WTC11 (cell line): Measurements from ENCODE around the gene RASA2. TPM values are rescaled to one million over a fixed set of nuclear protein-coding genes. Genes with fewer than 3 reads are reported as not detected.

Experiments
- ATAC-seq: fragments of 200-7000 bp; cut with Tn5 transposase; 2 replicates; pipeline ENCODE4 v1.10.0; 2021; ENCODE audit warnings: mild to moderate bottlenecking, moderate library complexity
- CTCF ChIA-PET: fragments of 300-600 bp; sonication (Branson Sonifier 250); formaldehyde crosslinking; loops from one replicate; lab custom pipeline; 2021; ENCODE audit warnings: antibody characterized with exemption; lab: Charles Lee
- POLR2A ChIA-PET: fragments of 350-600 bp; sonication (Branson Sonifier 250); formaldehyde crosslinking; loops from one replicate; lab custom pipeline; 2021; ENCODE audit warnings: antibody characterized with exemption; lab: Charles Lee
- DNase-seq: peaks from one replicate; pipeline ENCODE4 v3.0.0; 2021; ENCODE audit warnings: low spot score
- H3K27ac Mint-ChIP-seq: 2 replicates; pipeline ENCODE4 v1.8.0; 2021; ENCODE audit warnings: mixed read lengths
- H3K27me3 Mint-ChIP-seq: 2 replicates; pipeline ENCODE4 v1.8.0; 2021; ENCODE audit warnings: low read depth, mild to moderate bottlenecking, moderate library complexity, mixed read lengths
- H3K36me3 Mint-ChIP-seq: 2 replicates; pipeline ENCODE4 v1.8.0; 2021; ENCODE audit warnings: mixed read lengths
- H3K4me1 Mint-ChIP-seq: 2 replicates; pipeline ENCODE4 v1.8.0; 2022; ENCODE audit warnings: mixed read lengths
- H3K4me3 Mint-ChIP-seq: 2 replicates; pipeline ENCODE4 v1.8.0; 2021; ENCODE audit warnings: mild to moderate bottlenecking, moderate library complexity, mixed read lengths
- H3K9me3 Mint-ChIP-seq: 2 replicates; pipeline ENCODE4 v1.8.0; 2021; ENCODE audit warnings: mixed read lengths
- ATF1 ChIP-seq: sonication (generic); formaldehyde crosslinking; IDR thresholded peaks from 2 replicates; pipeline ENCODE4 v1.8.1; 2023; ENCODE audit warnings: mild to moderate bottlenecking, moderate library complexity, missing genetic modification reagents
- CREB1 ChIP-seq: sonication (generic); formaldehyde crosslinking; IDR thresholded peaks from 2 replicates; pipeline ENCODE4 v1.8.0; 2023; ENCODE audit warnings: mild to moderate bottlenecking, missing genetic modification reagents
- EMX1 ChIP-seq: fragments of 250-450 bp; sonication (Bioruptor Pico); IDR thresholded peaks from 2 replicates; pipeline ENCODE4 v1.8.0; 2021; ENCODE audit warnings: mild to moderate bottlenecking
- FOXK1 ChIP-seq: sonication (generic); formaldehyde crosslinking; IDR thresholded peaks from 2 replicates; pipeline ENCODE4 v1.8.0; 2022; ENCODE audit warnings: mild to moderate bottlenecking, moderate library complexity, missing genetic modification reagents
- JUN ChIP-seq: sonication (generic); formaldehyde crosslinking; IDR thresholded peaks from 2 replicates; pipeline ENCODE4 v1.8.0; 2023; ENCODE audit warnings: mild to moderate bottlenecking, missing genetic modification reagents
- MXD4 ChIP-seq: fragments of 250-450 bp; sonication (Bioruptor Pico); IDR thresholded peaks from 2 replicates; pipeline ENCODE4 v1.8.0; 2021; ENCODE audit warnings: mild to moderate bottlenecking, moderate library complexity, borderline replicate concordance
- MYBL2 ChIP-seq: sonication (generic); formaldehyde crosslinking; IDR thresholded peaks from 2 replicates; pipeline ENCODE4 v1.8.1; 2023; ENCODE audit warnings: mild to moderate bottlenecking, moderate library complexity, missing genetic modification reagents
- NR1H2 ChIP-seq: sonication (generic); formaldehyde crosslinking; IDR thresholded peaks from 2 replicates; pipeline ENCODE4 v1.9.0; 2021; ENCODE audit warnings: mild to moderate bottlenecking, moderate library complexity, missing genetic modification reagents
- RORB ChIP-seq: fragments of 250-450 bp; sonication (Bioruptor Pico); IDR thresholded peaks from 2 replicates; pipeline ENCODE4 v1.9.0; 2021; ENCODE audit warnings: mild to moderate bottlenecking
- SMAD3 ChIP-seq: sonication (generic); formaldehyde crosslinking; IDR thresholded peaks from 2 replicates; pipeline ENCODE4 v1.8.0; 2022; ENCODE audit warnings: missing genetic modification reagents, mild to moderate bottlenecking, borderline replicate concordance
- TEAD1 ChIP-seq: sonication (generic); formaldehyde crosslinking; IDR thresholded peaks from 2 replicates; pipeline ENCODE4 v1.8.0; 2022; ENCODE audit warnings: mild to moderate bottlenecking, missing genetic modification reagents
- ZNF138 ChIP-seq: sonication (generic); formaldehyde crosslinking; conservative IDR thresholded peaks from 2 replicates; pipeline ENCODE4 v1.8.1; 2022; ENCODE audit warnings: mild to moderate bottlenecking, moderate library complexity, missing genetic modification reagents
- ZNF232 ChIP-seq: sonication (generic); formaldehyde crosslinking; IDR thresholded peaks from 2 replicates; pipeline ENCODE4 v1.8.0; 2022; ENCODE audit warnings: mild to moderate bottlenecking, missing genetic modification reagents
- ZNF263 ChIP-seq: sonication (generic); formaldehyde crosslinking; IDR thresholded peaks from 2 replicates; pipeline ENCODE4 v1.8.1; 2022; ENCODE audit warnings: low read depth, mild to moderate bottlenecking, moderate library complexity, missing genetic modification reagents
- ZNF317 ChIP-seq: sonication (generic); formaldehyde crosslinking; IDR thresholded peaks from 2 replicates; pipeline ENCODE4 v1.8.1; 2023; ENCODE audit warnings: low read depth, mild to moderate bottlenecking, moderate library complexity, missing genetic modification reagents, borderline replicate concordance
- total RNA-seq: library from RNA; stranded (reverse); gene quantifications from 3 replicates; pipeline ENCODE4 v1.2.3, GENCODE V29; 2021
- TF ChIP-seq, protein P1 (sequence below): fragments of 250-450 bp; sonication (Bioruptor Pico); IDR thresholded peaks from 2 replicates; pipeline ENCODE4 v2.1.2; 2022; ENCODE audit warnings: mild to moderate bottlenecking, moderate library complexity
- TF ChIP-seq, protein P2 (sequence below): fragments of 250-450 bp; sonication (Bioruptor Pico); IDR thresholded peaks from 2 replicates; pipeline ENCODE4 v1.9.0; 2021; ENCODE audit warnings: mild to moderate bottlenecking
- TF ChIP-seq, protein P3 (sequence below): fragments of 200-600 bp; IDR thresholded peaks from 2 replicates; pipeline ENCODE4 v1.8.0; 2022; ENCODE audit warnings: antibody characterized with exemption

Gene RASA2
- total RNA-seq, 1 experiment from 2014 or later = 13.9 TPM

GRCh38 chr3:141539431-141540187, 52.8 kb downstream of the RASA2 start:
- ChIA-PET POLR2A (no interaction called here), CTCF (no interaction called here)
- no peak for DNase-seq
- H3K27me3 Mint-ChIP-seq = no peaks in the 10 kb centered on the region
- H3K4me1 Mint-ChIP-seq = no peaks in the 10 kb centered on the region
- H3K27ac Mint-ChIP-seq = 0 out of 2 replicates have a peak overlapping the region, but pooled peaks have one; percentile 16
- peaks cover 37% of the 10 kb centered on the region for H3K36me3 Mint-ChIP-seq
- ATAC-seq = no peak
- no peak overlapping the region for H3K4me3 Mint-ChIP-seq
- TF ChIP-seq TEAD1 (CRISPR knock-in tag) (no peak), RORB (CRISPR knock-in tag) (no peak), JUN (CRISPR knock-in tag) (no peak), ZNF138 (CRISPR knock-in tag) (no peak)
- peaks cover 24% of the 10 kb centered on the region for H3K9me3 Mint-ChIP-seq

GRCh38 chr3:141540531-141540930, 53.7 kb downstream of the RASA2 start:
- H3K9me3 Mint-ChIP-seq = peaks cover 20% of the 10 kb centered on the region
- H3K4me1 Mint-ChIP-seq = no peaks in the 10 kb centered on the region
- ChIA-PET CTCF (no interaction called here), POLR2A (no interaction called here)
- no peaks in the 10 kb centered on the region for H3K27me3 Mint-ChIP-seq
- no peak overlapping the region for H3K27ac Mint-ChIP-seq
- H3K36me3 Mint-ChIP-seq = peaks cover 37% of the 10 kb centered on the region
- TF ChIP-seq ZNF263 (CRISPR knock-in tag) = no peak
- no peak for TF ChIP-seq CREB1
- DNase-seq = no peak
- no peak for ATAC-seq
- no peak overlapping the region for H3K4me3 Mint-ChIP-seq

GRCh38 chr3:141542202-141542969, 55.6 kb downstream of the RASA2 start:
- Mint-ChIP-seq H3K36me3 (peaks cover 37% of the 10 kb centered on the region), H3K4me3 (no peak overlapping the region)
- ChIA-PET CTCF (no interaction called here), POLR2A (no interaction called here)
- no peak for ATAC-seq
- TF ChIP-seq MXD4 = no peak
- TF ChIP-seq ATF1 = no peak
- TF ChIP-seq, all 79 proteins: peak for 0
- no peaks in the 10 kb centered on the region for H3K4me1 Mint-ChIP-seq
- peaks cover 17% of the 10 kb centered on the region for H3K9me3 Mint-ChIP-seq
- H3K27ac Mint-ChIP-seq = no peak overlapping the region
- no peak for DNase-seq
- H3K27me3 Mint-ChIP-seq = no peaks in the 10 kb centered on the region

- H3K4me1 Mint-ChIP-seq = no peaks in the 10 kb centered on the region
- H3K27ac Mint-ChIP-seq = no peak overlapping the region
- DNase-seq (no peak), ATAC-seq (no peak)
- ChIA-PET CTCF (no interaction called here), POLR2A (no interaction called here)
- no peaks in the 10 kb centered on the region for H3K27me3 Mint-ChIP-seq
- TF ChIP-seq ZNF232 (CRISPR knock-in tag) (no peak), EMX1 (no peak), ZNF317 (CRISPR knock-in tag) (no peak), NR1H2 (CRISPR knock-in tag) (no peak), FOXK1 (CRISPR knock-in tag) (no peak), SMAD3 (CRISPR knock-in tag) (no peak), MYBL2 (CRISPR knock-in tag) (no peak)
- TF ChIP-seq, protein P1, sequence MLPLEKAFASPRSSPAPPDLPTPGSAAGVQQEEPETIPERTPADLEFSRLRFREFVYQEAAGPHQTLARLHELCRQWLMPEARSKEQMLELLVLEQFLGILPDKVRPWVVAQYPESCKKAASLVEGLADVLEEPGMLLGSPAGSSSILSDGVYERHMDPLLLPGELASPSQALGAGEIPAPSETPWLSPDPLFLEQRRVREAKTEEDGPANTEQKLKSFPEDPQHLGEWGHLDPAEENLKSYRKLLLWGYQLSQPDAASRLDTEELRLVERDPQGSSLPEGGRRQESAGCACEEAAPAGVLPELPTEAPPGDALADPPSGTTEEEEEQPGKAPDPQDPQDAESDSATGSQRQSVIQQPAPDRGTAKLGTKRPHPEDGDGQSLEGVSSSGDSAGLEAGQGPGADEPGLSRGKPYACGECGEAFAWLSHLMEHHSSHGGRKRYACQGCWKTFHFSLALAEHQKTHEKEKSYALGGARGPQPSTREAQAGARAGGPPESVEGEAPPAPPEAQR (CRISPR knock-in tag) = no peak
- TF ChIP-seq, protein P2, sequence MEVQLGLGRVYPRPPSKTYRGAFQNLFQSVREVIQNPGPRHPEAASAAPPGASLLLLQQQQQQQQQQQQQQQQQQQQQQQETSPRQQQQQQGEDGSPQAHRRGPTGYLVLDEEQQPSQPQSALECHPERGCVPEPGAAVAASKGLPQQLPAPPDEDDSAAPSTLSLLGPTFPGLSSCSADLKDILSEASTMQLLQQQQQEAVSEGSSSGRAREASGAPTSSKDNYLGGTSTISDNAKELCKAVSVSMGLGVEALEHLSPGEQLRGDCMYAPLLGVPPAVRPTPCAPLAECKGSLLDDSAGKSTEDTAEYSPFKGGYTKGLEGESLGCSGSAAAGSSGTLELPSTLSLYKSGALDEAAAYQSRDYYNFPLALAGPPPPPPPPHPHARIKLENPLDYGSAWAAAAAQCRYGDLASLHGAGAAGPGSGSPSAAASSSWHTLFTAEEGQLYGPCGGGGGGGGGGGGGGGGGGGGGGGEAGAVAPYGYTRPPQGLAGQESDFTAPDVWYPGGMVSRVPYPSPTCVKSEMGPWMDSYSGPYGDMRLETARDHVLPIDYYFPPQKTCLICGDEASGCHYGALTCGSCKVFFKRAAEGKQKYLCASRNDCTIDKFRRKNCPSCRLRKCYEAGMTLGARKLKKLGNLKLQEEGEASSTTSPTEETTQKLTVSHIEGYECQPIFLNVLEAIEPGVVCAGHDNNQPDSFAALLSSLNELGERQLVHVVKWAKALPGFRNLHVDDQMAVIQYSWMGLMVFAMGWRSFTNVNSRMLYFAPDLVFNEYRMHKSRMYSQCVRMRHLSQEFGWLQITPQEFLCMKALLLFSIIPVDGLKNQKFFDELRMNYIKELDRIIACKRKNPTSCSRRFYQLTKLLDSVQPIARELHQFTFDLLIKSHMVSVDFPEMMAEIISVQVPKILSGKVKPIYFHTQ (CRISPR knock-in tag) = no peak
- TF ChIP-seq, protein P3, sequence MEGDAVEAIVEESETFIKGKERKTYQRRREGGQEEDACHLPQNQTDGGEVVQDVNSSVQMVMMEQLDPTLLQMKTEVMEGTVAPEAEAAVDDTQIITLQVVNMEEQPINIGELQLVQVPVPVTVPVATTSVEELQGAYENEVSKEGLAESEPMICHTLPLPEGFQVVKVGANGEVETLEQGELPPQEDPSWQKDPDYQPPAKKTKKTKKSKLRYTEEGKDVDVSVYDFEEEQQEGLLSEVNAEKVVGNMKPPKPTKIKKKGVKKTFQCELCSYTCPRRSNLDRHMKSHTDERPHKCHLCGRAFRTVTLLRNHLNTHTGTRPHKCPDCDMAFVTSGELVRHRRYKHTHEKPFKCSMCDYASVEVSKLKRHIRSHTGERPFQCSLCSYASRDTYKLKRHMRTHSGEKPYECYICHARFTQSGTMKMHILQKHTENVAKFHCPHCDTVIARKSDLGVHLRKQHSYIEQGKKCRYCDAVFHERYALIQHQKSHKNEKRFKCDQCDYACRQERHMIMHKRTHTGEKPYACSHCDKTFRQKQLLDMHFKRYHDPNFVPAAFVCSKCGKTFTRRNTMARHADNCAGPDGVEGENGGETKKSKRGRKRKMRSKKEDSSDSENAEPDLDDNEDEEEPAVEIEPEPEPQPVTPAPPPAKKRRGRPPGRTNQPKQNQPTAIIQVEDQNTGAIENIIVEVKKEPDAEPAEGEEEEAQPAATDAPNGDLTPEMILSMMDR = no peak
- peaks cover 23% of the 10 kb centered on the region for H3K9me3 Mint-ChIP-seq
- peaks cover 44% of the 10 kb centered on the region for H3K36me3 Mint-ChIP-seq
- no peak overlapping the region for H3K4me3 Mint-ChIP-seq
Measured at GRCh38 chr3:141542989-141543388, 56.2 kb downstream of the RASA2 start.
